Activated CD4-positive, alpha-beta T cell treated with anti-CD3 and anti-CD28 coated beads, Interleukin-2, amount 10 ng/mL, durations not matched to agents 7 days and 5 days (primary cell): ENCODE results near the gene ATP5MC2. TPM values are rescaled to one million over a fixed set of nuclear protein-coding genes. Genes with fewer than 3 reads are reported as not detected.
"Not testable (repeated sequence)": the region's sequence is repeated elsewhere in the genome, so short reads cannot be mapped to it uniquely, and the experiment has no call there.

Source experiments
- CTCF ChIA-PET: fragments of 350-600 bp; sonication (Branson Sonifier 250); formaldehyde crosslinking; loops from one replicate; lab custom pipeline; 2021; ENCODE audit warnings: antibody characterized with exemption; lab: Charles Lee
- POLR2A ChIA-PET: fragments of 350-600 bp; sonication (Branson Sonifier 250); formaldehyde crosslinking; loops from one replicate; lab custom pipeline; 2021; ENCODE audit warnings: antibody characterized with exemption; lab: Charles Lee
- DNase-seq: peaks from one replicate; pipeline ENCODE4 v3.0.0-alpha.2; 2020
- H3K27ac Mint-ChIP-seq: one replicate; pipeline ENCODE4 v1.8.0; 2021; ENCODE audit warnings: mild to moderate bottlenecking, moderate library complexity, mixed read lengths
- H3K27me3 Mint-ChIP-seq: one replicate; pipeline ENCODE4 v1.8.0; 2021; ENCODE audit warnings: mixed read lengths
- H3K36me3 Mint-ChIP-seq: one replicate; pipeline ENCODE4 v1.8.0; 2021; ENCODE audit warnings: low read depth, mixed read lengths
- H3K4me1 Mint-ChIP-seq: one replicate; pipeline ENCODE4 v1.8.0; 2021; ENCODE audit warnings: mixed read lengths
- H3K4me3 Mint-ChIP-seq: one replicate; pipeline ENCODE4 v1.8.0; 2021; ENCODE audit warnings: mild to moderate bottlenecking, moderate library complexity, mixed read lengths
- H3K9me3 Mint-ChIP-seq: one replicate; pipeline ENCODE4 v1.8.0; 2021; ENCODE audit warnings: mixed read lengths
- total RNA-seq, 2 experiments: library from RNA; stranded (reverse); gene quantifications; one replicate each; pipeline ENCODE4 v1.2.3, GENCODE V29; 2021

ATP5MC2 gene
- total RNA-seq, 2 experiments from 2014 or later: 298 to 356 TPM

GRCh38 chr12:53684654-53685220, 8.9 kb upstream of the ATP5MC2 start:
- no peak for DNase-seq
- ChIA-PET POLR2A (no interaction called here), CTCF (interaction anchor here (0.6 to 2.6 kb wide), 6 partner anchors 9 to 235 kb away, joined by 3 to 13 read pairs (median 4); partner anchors contain the start of gene ATP5MC2)
- Mint-ChIP-seq H3K36me3 (no peaks in the 10 kb centered on the region), H3K4me1 (no peaks in the 10 kb centered on the region), H3K4me3 (no peak overlapping the region), H3K27ac (no peak overlapping the region), H3K27me3 (peaks cover 23% of the 10 kb centered on the region), H3K9me3 (no peaks in the 10 kb centered on the region)

GRCh38 chr12:53683983-53684382, 8.1 kb upstream of the ATP5MC2 start:
- Mint-ChIP-seq H3K27me3 (peaks cover 26% of the 10 kb centered on the region), H3K9me3 (no peaks in the 10 kb centered on the region), H3K4me3 (no peak overlapping the region), H3K36me3 (no peaks in the 10 kb centered on the region), H3K4me1 (no peaks in the 10 kb centered on the region), H3K27ac (no peak overlapping the region)
- CTCF ChIA-PET: interaction anchor here (1.3 to 2.4 kb wide), 4 partner anchors 18 to 141 kb away, joined by 3 to 8 read pairs (median 4); no protein-coding TSS in a partner anchor
- POLR2A ChIA-PET: no interaction called here
- DNase-seq: no peak

- Mint-ChIP-seq H3K27ac (no peak overlapping the region), H3K36me3 (no peaks in the 10 kb centered on the region), H3K4me3 (no peak overlapping the region), H3K4me1 (no peaks in the 10 kb centered on the region), H3K9me3 (no peaks in the 10 kb centered on the region), H3K27me3 (peaks cover 27% of the 10 kb centered on the region)
- ChIA-PET POLR2A (no interaction called here), CTCF (interaction anchor here (1.3 to 2.4 kb wide), 3 partner anchors 19 to 140 kb away, joined by 4 to 8 read pairs (median 5); no protein-coding TSS in a partner anchor)
- no peak for DNase-seq
These were observed 7.6 kb upstream of the ATP5MC2 start for GRCh38 chr12:53683494-53683893.

- H3K27ac Mint-ChIP-seq, POLR2A ChIA-PET, H3K4me3 Mint-ChIP-seq, H3K9me3 Mint-ChIP-seq, DNase-seq, H3K36me3 Mint-ChIP-seq: not testable (repeated sequence)
- Mint-ChIP-seq H3K4me1 (peaks cover 13% of the 10 kb centered on the region), H3K27me3 (peaks cover 32% of the 10 kb centered on the region)
- CTCF ChIA-PET: interaction anchor here (1.7 kb wide), 1 partner anchor 136 kb away, joined by 6 read pairs; no protein-coding TSS in a partner anchor
These were observed 4.2 kb upstream of the ATP5MC2 start for GRCh38 chr12:53680061-53680460.

GRCh38 chr12:53677800-53678148, 1.9 kb upstream of the ATP5MC2 start:
- ChIA-PET POLR2A (no interaction called here), CTCF (interaction anchor here (1.3 to 3.7 kb wide), 7 partner anchors 22 to 138 kb away, joined by 3 to 22 read pairs (median 5); no protein-coding TSS in a partner anchor)
- H3K27me3 Mint-ChIP-seq: peaks cover 29% of the 10 kb centered on the region

GRCh38 chr12:53677016-53677799, 1.3 kb upstream of the ATP5MC2 start:
- ChIA-PET CTCF (interaction anchor here (0.6 to 3.7 kb wide), 12 partner anchors 15 to 966 kb away, joined by 3 to 24 read pairs (median 6); no protein-coding TSS in a partner anchor), POLR2A (no interaction called here)
- Mint-ChIP-seq H3K36me3 (peaks cover 17% of the 10 kb centered on the region), H3K27ac (peak overlapping the region; percentile 48), H3K9me3 (no peaks in the 10 kb centered on the region), H3K27me3 (peaks cover 29% of the 10 kb centered on the region), H3K4me3 (peak overlapping the region; percentile 92), H3K4me1 (peaks cover 34% of the 10 kb centered on the region)
- no peak for DNase-seq

More at GRCh38 chr12:53677800-53678148, 1.9 kb upstream of the ATP5MC2 start:
- Mint-ChIP-seq H3K36me3 (peaks cover 12% of the 10 kb centered on the region), H3K4me3 (peak overlapping the region; percentile 47), H3K27ac (no peak overlapping the region), H3K4me1 (peaks cover 30% of the 10 kb centered on the region), H3K9me3 (no peaks in the 10 kb centered on the region)
- DNase-seq: no peak

GRCh38 chr12:53676656-53677015, 753 bp upstream of the ATP5MC2 start:
- H3K9me3 Mint-ChIP-seq: no peaks in the 10 kb centered on the region
- peaks cover 29% of the 10 kb centered on the region for H3K27me3 Mint-ChIP-seq
- CTCF ChIA-PET: interaction anchor here (0.6 to 3.7 kb wide), 16 partner anchors 9 to 965 kb away, joined by 3 to 24 read pairs (median 5); no protein-coding TSS in a partner anchor
- H3K36me3 Mint-ChIP-seq: peaks cover 20% of the 10 kb centered on the region
- DNase-seq: no peak
- peaks cover 34% of the 10 kb centered on the region for H3K4me1 Mint-ChIP-seq
- peak overlapping the region; percentile 48 for H3K27ac Mint-ChIP-seq
- POLR2A ChIA-PET: interaction anchor here (0.6 to 1.4 kb wide), 2 partner anchors 133 to 177 kb away, joined by 3 to 9 read pairs; partner anchors contain the start of gene MAP3K12
- peak overlapping the region; percentile 92 for H3K4me3 Mint-ChIP-seq

- POLR2A ChIA-PET: interaction anchor here (1.4 kb wide), 1 partner anchor 132 kb away, joined by 9 read pairs; no protein-coding TSS in a partner anchor
- CTCF ChIA-PET: interaction anchor here (0.6 to 3.7 kb wide), 34 partner anchors 9 to 354 kb away, joined by 3 to 24 read pairs (median 4); partner anchors contain the start of gene CALCOCO1
- H3K27ac Mint-ChIP-seq: peak overlapping the region; percentile 97
- H3K4me3 Mint-ChIP-seq: peak overlapping the region; percentile 92
- peaks cover 39% of the 10 kb centered on the region for H3K4me1 Mint-ChIP-seq
- peaks cover 27% of the 10 kb centered on the region for H3K27me3 Mint-ChIP-seq
- no peaks in the 10 kb centered on the region for H3K9me3 Mint-ChIP-seq
- no peak for DNase-seq
- H3K36me3 Mint-ChIP-seq: peaks cover 30% of the 10 kb centered on the region
These were observed 744 bp downstream of the ATP5MC2 start for GRCh38 chr12:53674977-53675700.

GRCh38 chr12:53670971-53671370, 4.9 kb downstream of the ATP5MC2 start:
- CTCF ChIA-PET: interaction anchor here (0.6 kb wide), 1 partner anchor 18 kb away, joined by 3 read pairs; no protein-coding TSS in a partner anchor
- no peak for DNase-seq

GRCh38 chr12:53670308-53670707, 5.6 kb downstream of the ATP5MC2 start:
- ChIA-PET POLR2A (no interaction called here), CTCF (interaction anchor here (0.6 kb wide), 2 partner anchors 14 to 18 kb away, joined by 3 read pairs; no protein-coding TSS in a partner anchor)
- DNase-seq: no peak
- H3K27me3 Mint-ChIP-seq: no peaks in the 10 kb centered on the region
- H3K4me3 Mint-ChIP-seq: no peak overlapping the region
- H3K4me1 Mint-ChIP-seq: peaks cover 29% of the 10 kb centered on the region
- no peak overlapping the region for H3K27ac Mint-ChIP-seq
- peaks cover 60% of the 10 kb centered on the region for H3K36me3 Mint-ChIP-seq
- H3K9me3 Mint-ChIP-seq: no peaks in the 10 kb centered on the region

More at GRCh38 chr12:53670971-53671370, 4.9 kb downstream of the ATP5MC2 start:
- Mint-ChIP-seq H3K27ac (no peak overlapping the region), H3K4me1 (peaks cover 29% of the 10 kb centered on the region), H3K27me3 (no peaks in the 10 kb centered on the region), H3K4me3 (no peak overlapping the region), H3K9me3 (no peaks in the 10 kb centered on the region), H3K36me3 (peaks cover 54% of the 10 kb centered on the region)
- POLR2A ChIA-PET: no interaction called here

GRCh38 chr12:53667080-53667479, 8.8 kb downstream of the ATP5MC2 start:
- H3K4me3 Mint-ChIP-seq: no peak overlapping the region
- ChIA-PET CTCF (interaction anchor here (0.8 to 1.9 kb wide), 3 partner anchors 8 to 124 kb away, joined by 5 to 7 read pairs (median 6); partner anchors contain the start of gene ATP5MC2), POLR2A (no interaction called here)
- H3K4me1 Mint-ChIP-seq: peaks cover 6% of the 10 kb centered on the region
- H3K27ac Mint-ChIP-seq: no peak overlapping the region
- no peaks in the 10 kb centered on the region for H3K9me3 Mint-ChIP-seq
- peaks cover 57% of the 10 kb centered on the region for H3K36me3 Mint-ChIP-seq
- no peaks in the 10 kb centered on the region for H3K27me3 Mint-ChIP-seq
- DNase-seq: no peak

GRCh38 chr12:53664936-53665335, 10.9 kb downstream of the ATP5MC2 start:
- Mint-ChIP-seq H3K4me3 (no peak overlapping the region), H3K4me1 (peaks cover 2% of the 10 kb centered on the region), H3K9me3 (no peaks in the 10 kb centered on the region), H3K27ac (peak overlapping the region; percentile 16), H3K36me3 (peaks cover 48% of the 10 kb centered on the region), H3K27me3 (no peaks in the 10 kb centered on the region)
- ChIA-PET POLR2A (no interaction called here), CTCF (interaction anchor here (1.4 to 2.3 kb wide), 2 partner anchors 11 to 81 kb away, joined by 3 to 9 read pairs; partner anchors contain the start of gene ATP5MC2)
- DNase-seq: no peak
